Panc1 (cell line): ENCODE measurements around the gene MRFAP1L1. TPM values are rescaled to one million over a fixed set of nuclear protein-coding genes. Genes with fewer than 3 reads are reported as not detected.

Experiments used
- ATAC-seq: fragments of 200-7000 bp; cut with Tn5 transposase; 2 replicates; pipeline ENCODE4 v1.9.1; 2020; ENCODE audit warnings: mild to moderate bottlenecking, moderate library complexity
- BruUV-seq: library from RNA; stranded (reverse); fragments of 400-500 nt; replicated peaks from 2 replicates; lab custom pipeline; 2021; lab: Mats Ljungman, UMichigan
- CTCF ChIA-PET: fragments of 300-600 bp; sonication (Branson Sonifier 250); formaldehyde crosslinking; loops from one replicate; lab custom pipeline; 2022; ENCODE audit warnings: antibody characterized with exemption; lab: Charles Lee
- POLR2A ChIA-PET: fragments of 300-600 bp; sonication (Branson Sonifier 250); formaldehyde crosslinking; loops from one replicate; lab custom pipeline; 2022; ENCODE audit warnings: antibody characterized with exemption; lab: Charles Lee
- DNase-seq: peaks from one replicate; pipeline ENCODE4 v3.0.0-alpha.2; 2010; ENCODE audit warnings: low read depth, low spot score
- H3K27ac ChIP-seq: 2 replicates; pipeline ENCODE4 v1.5.1; 2011; ENCODE audit warnings: mild to moderate bottlenecking, low read length, inconsistent platforms
- H3K27me3 ChIP-seq: fragments of 200-500 bp; sonication (Bioruptor generic); 2 replicates; pipeline ENCODE4 v1.6.0; 2014; ENCODE audit warnings: low read length, inconsistent platforms; ENCODE audit not compliant: control insufficient read depth, insufficient read depth
- H3K36me3 ChIP-seq: fragments of 200-500 bp; sonication (Bioruptor generic); 2 replicates; pipeline ENCODE4 v1.5.1; 2014; ENCODE audit warnings: inconsistent platforms, mild to moderate bottlenecking, low read length, moderate library complexity; ENCODE audit not compliant: control insufficient read depth, insufficient read depth
- H3K4me1 ChIP-seq: 2 replicates; pipeline ENCODE4 v1.5.1; 2011; ENCODE audit warnings: inconsistent platforms, mild to moderate bottlenecking, low read length, moderate library complexity; ENCODE audit not compliant: control insufficient read depth, insufficient read depth
- H3K4me3 ChIP-seq, 2 experiments: 2 replicates each; pipeline ENCODE4 v1.5.1; 2011 to 2012; ENCODE audit warnings: low read depth in 2 of 2, low read length in 2 of 2, mild to moderate bottlenecking in 2 of 2, inconsistent platforms in 1 of 2, moderate library complexity in 1 of 2
- H3K9me3 ChIP-seq: fragments of 200-500 bp; sonication (Bioruptor generic); 2 replicates; pipeline ENCODE4 v1.5.1; 2014; ENCODE audit warnings: low read depth, mild to moderate bottlenecking, inconsistent platforms, low read length, moderate library complexity; ENCODE audit not compliant: control insufficient read depth, insufficient read depth
- CTCF ChIP-seq: fragments of 450-650 bp; IDR thresholded peaks from 2 replicates; pipeline ENCODE4 v1.5.1; 2017; ENCODE audit warnings: mild to moderate bottlenecking
- POLR2AphosphoS5 ChIP-seq: IDR thresholded peaks from 2 replicates; pipeline ENCODE4 v1.6.1; 2012; ENCODE audit warnings: mild to moderate bottlenecking, low read depth, low read length, moderate library complexity
- REST ChIP-seq, 2 experiments: IDR thresholded peaks; 2 replicates each; pipeline ENCODE4 v1.6.1; 2011 to 2012; ENCODE audit warnings: low read depth in 2 of 2, control low read depth in 1 of 2, low read length in 1 of 2, mild to moderate bottlenecking in 1 of 2, moderate library complexity in 1 of 2; ENCODE audit not compliant: insufficient read depth in 1 of 2
- SIN3A ChIP-seq: IDR thresholded peaks from 2 replicates; pipeline ENCODE4 v1.6.1; 2012; ENCODE audit warnings: low read depth, mild to moderate bottlenecking, low read length, moderate library complexity, borderline replicate concordance; ENCODE audit not compliant: insufficient read depth
- TCF7L2 ChIP-seq: IDR thresholded peaks from 2 replicates; pipeline ENCODE4 v1.6.1; 2011; ENCODE audit warnings: mild to moderate bottlenecking, low read depth, low read length, inconsistent platforms
- in situ Hi-C: cut with HindIII; loops from 2 replicates; pipeline ENCODE4 v1.10.0; 2016; ENCODE audit warnings: low sequenced_read_pairs, low pct_unique_long_range_greater_than_20kb
- intact Hi-C: fragments of 100-400 bp; cut with micrococcal nuclease; formaldehyde crosslinking; loops from one replicate; pipeline ENCODE4 v1.10.0; 2022; ENCODE audit not compliant: unreplicated experiment
- total RNA-seq: library from RNA; stranded (reverse); gene quantifications from one replicate; pipeline ENCODE4 v1.2.1, GENCODE V29; 2021; ENCODE audit not compliant: unreplicated experiment

Gene MRFAP1L1
- total RNA-seq, 1 experiment from 2014 or later = 29.5 TPM

- ATAC-seq (peak; percentile 45; the same call in 1 of the 2 replicates), DNase-seq (no peak)
- Histone ChIP-seq H3K36me3 (no peaks in the 10 kb centered on the region), H3K27ac (no peak overlapping the region), H3K4me3 (no peak overlapping the region), H3K4me1 (peaks cover 12% of the 10 kb centered on the region; the same call in 1 of the 2 replicates), H3K9me3 (no peaks in the 10 kb centered on the region), H3K27me3 (no peaks in the 10 kb centered on the region)
- TF ChIP-seq SIN3A = no peak
- TF ChIP-seq TCF7L2 = no peak
- TF ChIP-seq REST (IDR thresholded peaks at IDR 0.05; ENCODE audit: insufficient read depth in 1 of 2, low read depth in 2 of 2, low read length in 1 of 2) = no peak
- no peak for TF ChIP-seq CTCF
- no peak for TF ChIP-seq POLR2AphosphoS5
- in situ Hi-C loops = no loop called here
- BruUV-seq = no TSS peak
- ChIA-PET CTCF (interaction anchor here (1.0 kb wide), 1 partner anchor 35 kb away, joined by 3 read pairs; no protein-coding TSS in a partner anchor), POLR2A (no interaction called here)
- intact Hi-C loops = no loop called here
Observed at GRCh38 chr4:6755088-6755753, 45.6 kb upstream of the MRFAP1L1 start.

GRCh38 chr4:6754481-6755087, 44.9 kb upstream of the MRFAP1L1 start:
- ChIA-PET CTCF (interaction anchor here (0.5 kb wide), 1 partner anchor 104 kb away, joined by 8 read pairs; no protein-coding TSS in a partner anchor), POLR2A (no interaction called here)
- no peak overlapping the region for H3K4me3 ChIP-seq
- no peak for ATAC-seq
- DNase-seq = no peak
- H3K9me3 ChIP-seq = no peaks in the 10 kb centered on the region
- no peaks in the 10 kb centered on the region for H3K27me3 ChIP-seq
- in situ Hi-C loops = no loop called here
- no peak overlapping the region for H3K27ac ChIP-seq
- intact Hi-C loops = no loop called here
- peaks cover 18% of the 10 kb centered on the region; the same call in 1 of the 2 replicates for H3K4me1 ChIP-seq
- BruUV-seq = no TSS peak
- TF ChIP-seq POLR2AphosphoS5 = no peak
- no peak for TF ChIP-seq TCF7L2
- no peak for TF ChIP-seq CTCF
- no peak for TF ChIP-seq SIN3A
- TF ChIP-seq REST (IDR thresholded peaks at IDR 0.05; ENCODE audit: insufficient read depth in 1 of 2, low read depth in 2 of 2, low read length in 1 of 2) = no peak
- H3K36me3 ChIP-seq = no peaks in the 10 kb centered on the region
